Natural killer cell (primary cell): ENCODE measurements around the gene CCDC150. TPM values are rescaled to one million over a fixed set of nuclear protein-coding genes. Genes with fewer than 3 reads are reported as not detected.

Experiments used
- ATAC-seq, 3 donors: fragments of 150-1000 bp in 2 of 3; fragments of 200-7000 bp in 1 of 3; cut with Tn5 transposase; 1 replicate in 1 of 3; 2 replicates in 2 of 3; pipeline ENCODE4 v1.10.0; 2021; ENCODE audit warnings: mild to moderate bottlenecking in 2 of 3, moderate library complexity in 2 of 3
- DNase-seq, 2 donors: peaks; one replicate each; pipeline versions ENCODE4 v3.0.0 to v3.0.0-alpha.2; 2013 to 2021; ENCODE audit warnings: mixed read lengths in 1 of 2
- H3K27ac ChIP-seq: one replicate; pipeline ENCODE4 v1.5.1; 2013; ENCODE audit warnings: mild to moderate bottlenecking, low read length
- H3K27me3 ChIP-seq: one replicate; pipeline ENCODE4 v1.6.1; 2013; ENCODE audit warnings: low read length; ENCODE audit not compliant: control insufficient read depth, insufficient read depth
- H3K36me3 ChIP-seq: one replicate; pipeline ENCODE4 v1.6.1; 2013; ENCODE audit warnings: low read length; ENCODE audit not compliant: control insufficient read depth, insufficient read depth
- H3K4me1 ChIP-seq: one replicate; pipeline ENCODE4 v1.6.1; 2013; ENCODE audit warnings: low read length; ENCODE audit not compliant: control insufficient read depth, insufficient read depth
- H3K4me3 ChIP-seq: one replicate; pipeline ENCODE4 v1.5.1; 2013; ENCODE audit warnings: low read length
- H3K9me3 ChIP-seq: one replicate; pipeline ENCODE4 v1.6.1; 2013; ENCODE audit warnings: low read length; ENCODE audit not compliant: control insufficient read depth, insufficient read depth
- H3K27ac Mint-ChIP-seq, 2 donors: one replicate each; pipeline ENCODE4 v1.8.0; 2022; ENCODE audit warnings: mild to moderate bottlenecking in 2 of 2, mixed read lengths in 2 of 2, moderate library complexity in 1 of 2
- H3K27me3 Mint-ChIP-seq, 2 donors: one replicate each; pipeline ENCODE4 v1.8.0; 2022; ENCODE audit warnings: low read depth in 2 of 2, mixed read lengths in 2 of 2
- H3K36me3 Mint-ChIP-seq: one replicate; pipeline ENCODE4 v1.8.0; 2022; ENCODE audit warnings: mixed read lengths
- H3K4me1 Mint-ChIP-seq, 2 donors: one replicate each; pipeline ENCODE4 v1.8.0; 2022; ENCODE audit warnings: mixed read lengths in 2 of 2
- H3K4me3 Mint-ChIP-seq: one replicate; pipeline ENCODE4 v1.8.0; 2022; ENCODE audit warnings: mild to moderate bottlenecking, moderate library complexity, mixed read lengths
- H3K9me3 Mint-ChIP-seq, 2 donors: one replicate each; pipeline ENCODE4 v1.8.0; 2022; ENCODE audit warnings: mixed read lengths in 2 of 2
- CTCF ChIP-seq: fragments of 200-600 bp; IDR thresholded peaks from one replicate; pipeline ENCODE4 v1.8.0; 2022; ENCODE audit warnings: antibody characterized with exemption
- WGBS: methylation state at CpG from one replicate; pipeline ENCODE4 v1.1.7; 2013; ENCODE audit warnings: missing lambda C conversion rate; ENCODE audit not compliant: insufficient coverage; 5-methylcytosine and 5-hydroxymethylcytosine counted together
- intact Hi-C: fragments of 100-400 bp; cut with micrococcal nuclease; formaldehyde crosslinking; loops from one replicate; pipeline ENCODE4 v1.14.2; 2022
- total RNA-seq, 4 donors: library from RNA; stranded (reverse); fragments of 120-200 nt in 1 of 4; gene quantifications; one replicate each; pipeline versions ENCODE4 v1.2.3 to v1.2.4, GENCODE V29; 2013 to 2022

CCDC150 gene
- total RNA-seq, 3 donors from 2014 or later (not counting 1 experiment from before 2014, with no cell fraction given): 1.1 to 2.3 (median 1.3) TPM

GRCh38 chr2:196635156-196635555 is 4.4 kb upstream of the CCDC150 start:
- Mint-ChIP-seq H3K36me3 (peaks cover 19% of the 10 kb centered on the region), H3K4me3 (no peak overlapping the region), H3K4me1 (peaks cover 10 to 12% of the 10 kb centered on the region in 2 donors), H3K27ac (no peak overlapping the region), H3K27me3 (peaks cover 12 to 20% of the 10 kb centered on the region in 2 donors), H3K9me3 (peaks cover 2 to 5% of the 10 kb centered on the region in 2 donors)
- ATAC-seq (no peak), DNase-seq (no peak)
- TF ChIP-seq CTCF: no peak
- H3K4me3 ChIP-seq: no peak overlapping the region
- intact Hi-C loops: no loop called here
- no peaks in the 10 kb centered on the region for H3K9me3 ChIP-seq
- H3K27ac ChIP-seq: no peak overlapping the region
- no peaks in the 10 kb centered on the region for H3K27me3 ChIP-seq
- no peaks in the 10 kb centered on the region for H3K36me3 ChIP-seq
- no CpG with 5 or more reads among the region's 2 CpGs for WGBS
- peaks cover 9% of the 10 kb centered on the region for H3K4me1 ChIP-seq

GRCh38 chr2:196638765-196639164 is 750 bp upstream of the CCDC150 start:
- H3K4me1 ChIP-seq: peaks cover 9% of the 10 kb centered on the region
- intact Hi-C loops: no loop called here
- H3K9me3 ChIP-seq: no peaks in the 10 kb centered on the region
- WGBS: 94% methylated on average over 18 of the region's 19 CpGs
- Mint-ChIP-seq H3K27me3 (no peaks in the 10 kb centered on the region), H3K36me3 (no peaks in the 10 kb centered on the region), H3K27ac (no peak overlapping the region), H3K4me1 (peaks cover 16 to 20% of the 10 kb centered on the region in 2 donors), H3K4me3 (peak overlapping the region; percentile 97), H3K9me3 (no peaks in the 10 kb centered on the region)
- no peaks in the 10 kb centered on the region for H3K36me3 ChIP-seq
- no peak overlapping the region for H3K4me3 ChIP-seq
- ATAC-seq: no peak
- TF ChIP-seq CTCF: no peak
- H3K27me3 ChIP-seq: no peaks in the 10 kb centered on the region
- no peak for DNase-seq
- H3K27ac ChIP-seq: no peak overlapping the region

- DNase-seq (no peak), ATAC-seq (no peak)
- Histone ChIP-seq H3K4me1 (peaks cover 9% of the 10 kb centered on the region), H3K4me3 (peak overlapping the region; percentile 54), H3K27ac (no peak overlapping the region), H3K36me3 (no peaks in the 10 kb centered on the region), H3K9me3 (no peaks in the 10 kb centered on the region), H3K27me3 (no peaks in the 10 kb centered on the region)
- H3K36me3 Mint-ChIP-seq: no peaks in the 10 kb centered on the region
- H3K27me3 Mint-ChIP-seq: no peaks in the 10 kb centered on the region
- H3K27ac Mint-ChIP-seq: peak overlapping the region; percentile 45 to 84
- intact Hi-C loops: no loop called here
- H3K9me3 Mint-ChIP-seq: no peaks in the 10 kb centered on the region
- H3K4me1 Mint-ChIP-seq: peaks cover 16 to 20% of the 10 kb centered on the region in 2 donors
- whole genome bisulfite sequencing: 15% methylated on average over 10 of the region's 12 CpGs
- no peak for TF ChIP-seq CTCF
- H3K4me3 Mint-ChIP-seq: peak overlapping the region; percentile 97
Measured at GRCh38 chr2:196640031-196640548, 575 bp downstream of the CCDC150 start.

GRCh38 chr2:196649202-196649601 is 9.7 kb downstream of the CCDC150 start:
- Histone ChIP-seq H3K27me3 (no peaks in the 10 kb centered on the region), H3K36me3 (no peaks in the 10 kb centered on the region), H3K27ac (no peak overlapping the region), H3K4me3 (no peak overlapping the region), H3K9me3 (peaks cover 16% of the 10 kb centered on the region), H3K4me1 (no peaks in the 10 kb centered on the region)
- DNase-seq (no peak), ATAC-seq (no peak)
- Mint-ChIP-seq H3K36me3 (peaks cover 23% of the 10 kb centered on the region), H3K27ac (no peak overlapping the region), H3K4me3 (no peak overlapping the region), H3K27me3 (no peaks in the 10 kb centered on the region), H3K9me3 (peaks cover 15 to 20% of the 10 kb centered on the region in 2 donors), H3K4me1 (no peaks in the 10 kb centered on the region)
- 97% methylated on average over 4 of the region's 4 CpGs for WGBS
- no peak for TF ChIP-seq CTCF
- intact Hi-C loops: no loop called here
